Neural cell (in vitro differentiated cells): Measurements from ENCODE around the gene ESR1. TPM values are rescaled to one million over a fixed set of nuclear protein-coding genes. Genes with fewer than 3 reads are reported as not detected.

ENCODE experiments used
- H2AFZ ChIP-seq: fragments of 200-600, 300-800 bp; sonication (generic), shearing (Covaris generic); 2 replicates; pipeline ENCODE4 v1.6.0; 2014; ENCODE audit warnings: low read depth, mild to moderate bottlenecking, antibody characterized with exemption, low read length, moderate library complexity
- H3F3A ChIP-seq: fragments of 200-600 bp; shearing (Covaris generic); 2 replicates; pipeline ENCODE4 v1.6.1; 2016; ENCODE audit warnings: mild to moderate bottlenecking, moderate library complexity, mixed read lengths, antibody characterized with exemption, low read length; ENCODE audit not compliant: insufficient read depth, poor library complexity, severe bottlenecking
- H3K27ac ChIP-seq: fragments of 200-600, 300-800 bp; sonication (generic), shearing (Covaris generic); 2 replicates; pipeline ENCODE4 v1.5.1; 2014; ENCODE audit warnings: mild to moderate bottlenecking, low read length, moderate library complexity
- H3K27me3 ChIP-seq: fragments of 300-800, 200-600 bp; sonication (generic), shearing (Covaris generic); 2 replicates; pipeline ENCODE4 v1.6.0; 2014; ENCODE audit warnings: mild to moderate bottlenecking, low read depth, low read length, moderate library complexity; ENCODE audit not compliant: insufficient read depth
- H3K36me3 ChIP-seq: fragments of 300-800, 200-600 bp; sonication (generic), shearing (Covaris generic); 2 replicates; pipeline ENCODE4 v1.5.1; 2014; ENCODE audit warnings: mild to moderate bottlenecking, antibody characterized with exemption, low read length, moderate library complexity; ENCODE audit not compliant: insufficient read depth
- H3K4me2 ChIP-seq: fragments of 300-800, 200-600 bp; sonication (generic), shearing (Covaris generic); 2 replicates; pipeline ENCODE4 v1.6.0; 2014; ENCODE audit warnings: mild to moderate bottlenecking, low read length
- H3K4me3 ChIP-seq: fragments of 300-800, 200-600 bp; sonication (generic), shearing (Covaris generic); 2 replicates; pipeline ENCODE4 v1.5.1; 2014; ENCODE audit warnings: mild to moderate bottlenecking, low read length, moderate library complexity
- H3K79me2 ChIP-seq: fragments of 200-600 bp; shearing (Covaris generic); replicated peaks from 2 replicates; pipeline ENCODE4 v1.6.0; 2014; ENCODE audit warnings: mild to moderate bottlenecking, low read length, moderate library complexity; ENCODE audit not compliant: insufficient read depth
- H3K9ac ChIP-seq: fragments of 300-800, 200-600 bp; sonication (generic), shearing (Covaris generic); 2 replicates; pipeline ENCODE4 v1.6.1; 2016; ENCODE audit warnings: mild to moderate bottlenecking, low read length, mixed read lengths
- H3K9me2 ChIP-seq: fragments of 200-600 bp; shearing (Covaris generic); 2 replicates; pipeline ENCODE4 v1.6.1; 2016; ENCODE audit warnings: mild to moderate bottlenecking, low read length, mixed read lengths; ENCODE audit not compliant: insufficient read depth
- H3K9me3 ChIP-seq: fragments of 200-600, 300-800 bp; sonication (generic), shearing (Covaris generic); 2 replicates; pipeline ENCODE4 v1.6.1; 2016; ENCODE audit warnings: mild to moderate bottlenecking, mixed run types, low read length, moderate library complexity, mixed read lengths
- H4K20me1 ChIP-seq: fragments of 200-600 bp; shearing (Covaris generic); 2 replicates; pipeline ENCODE4 v1.6.1; 2016; ENCODE audit warnings: mild to moderate bottlenecking, mixed run types; ENCODE audit not compliant: insufficient read depth
- EP300 ChIP-seq: fragments of 450-650 bp; conservative IDR thresholded peaks from 2 replicates; pipeline ENCODE4 v1.6.1; 2014; ENCODE audit warnings: antibody characterized with exemption, mild to moderate bottlenecking, moderate library complexity; ENCODE audit not compliant: poor library complexity, severe bottlenecking
- EZH2 ChIP-seq: fragments of 200-600, 300-800 bp; shearing (Covaris generic), sonication (generic); IDR thresholded peaks from 2 replicates; pipeline ENCODE4 v1.6.1; 2014; ENCODE audit warnings: antibody characterized with exemption, low read length, borderline replicate concordance, mild to moderate bottlenecking; ENCODE audit not compliant: insufficient read depth, poor library complexity, severe bottlenecking
- MXI1 ChIP-seq: fragments of 450-650 bp; conservative IDR thresholded peaks from 2 replicates; pipeline ENCODE4 v1.6.1; 2014; ENCODE audit warnings: antibody characterized with exemption, mild to moderate bottlenecking; ENCODE audit not compliant: poor library complexity, severe bottlenecking
- POLR2AphosphoS5 ChIP-seq: IDR thresholded peaks from 2 replicates; pipeline ENCODE4 v1.6.1; 2012
- RAD21 ChIP-seq: fragments of 450-650 bp; conservative IDR thresholded peaks from 2 replicates; pipeline ENCODE4 v1.6.1; 2014; ENCODE audit warnings: antibody characterized with exemption, mild to moderate bottlenecking, moderate library complexity
- SMC3 ChIP-seq: fragments of 450-650 bp; conservative IDR thresholded peaks from 2 replicates; pipeline ENCODE4 v1.6.1; 2014; ENCODE audit warnings: antibody characterized with exemption, mild to moderate bottlenecking, moderate library complexity; ENCODE audit not compliant: poor library complexity
- TAF1 ChIP-seq: IDR thresholded peaks from 2 replicates; pipeline ENCODE4 v1.6.1; 2012; ENCODE audit warnings: low read depth
- polyA plus RNA-seq: library from polyadenylated mRNA; depleted of rRNA; stranded (reverse); fragments of >200 nt; gene quantifications from 2 replicates; pipeline ENCODE4 v1.2.3, GENCODE V29; 2014
- TF ChIP-seq, protein P1 (sequence below): fragments of 450-650 bp; IDR thresholded peaks from 2 replicates; pipeline ENCODE4 v1.5.1; 2014; ENCODE audit warnings: antibody characterized with exemption, mild to moderate bottlenecking, moderate library complexity; ENCODE audit not compliant: poor library complexity, severe bottlenecking
- TF ChIP-seq, protein P2 (sequence below): IDR thresholded peaks from 2 replicates; pipeline ENCODE4 v1.6.1; 2012; ENCODE audit warnings: borderline replicate concordance

The ESR1 gene
- polyA plus RNA-seq, 1 donor from 2014 or later: 0.14 TPM

GRCh38 chr6:152078001-152078400 lies 270.5 kb downstream of the ESR1 start:
- TF ChIP-seq MXI1 (no peak), TAF1 (no peak)
- H3K9me3 ChIP-seq: peaks cover 3% of the 10 kb centered on the region

DNA sequence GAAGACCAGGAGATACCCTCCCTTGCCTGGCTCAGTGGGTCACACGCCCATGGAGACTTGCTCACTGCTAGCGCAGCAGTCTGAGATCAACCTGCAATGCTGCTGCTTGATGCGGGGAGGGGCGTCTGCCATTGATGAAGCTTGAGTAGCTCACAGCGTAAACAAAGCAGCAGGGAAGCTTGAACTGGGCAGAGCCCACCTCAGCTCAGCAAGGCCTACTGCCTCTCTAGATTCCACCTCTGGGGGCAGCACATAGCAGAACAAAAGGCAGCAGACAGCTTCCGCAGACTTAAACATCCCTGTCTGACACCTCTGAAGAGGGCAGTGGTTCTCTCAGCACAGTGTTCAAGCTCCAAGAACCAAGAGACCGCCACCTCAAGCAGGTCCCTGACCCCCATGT lies 271.3 kb downstream of the ESR1 start:
- no peaks in the 10 kb centered on the region for H3F3A ChIP-seq
- peaks cover 3% of the 10 kb centered on the region for H3K9me3 ChIP-seq
- H4K20me1 ChIP-seq: no peaks in the 10 kb centered on the region
- no peak overlapping the region for H2AFZ ChIP-seq
- H3K79me2 ChIP-seq: no peaks in the 10 kb centered on the region
- no peaks in the 10 kb centered on the region for H3K9me2 ChIP-seq
- no peak overlapping the region for H3K4me2 ChIP-seq
- no peak overlapping the region for H3K9ac ChIP-seq
- H3K4me3 ChIP-seq: no peak overlapping the region
- H3K27ac ChIP-seq: no peak overlapping the region
- no peaks in the 10 kb centered on the region for H3K27me3 ChIP-seq
- TF ChIP-seq, protein P1, sequence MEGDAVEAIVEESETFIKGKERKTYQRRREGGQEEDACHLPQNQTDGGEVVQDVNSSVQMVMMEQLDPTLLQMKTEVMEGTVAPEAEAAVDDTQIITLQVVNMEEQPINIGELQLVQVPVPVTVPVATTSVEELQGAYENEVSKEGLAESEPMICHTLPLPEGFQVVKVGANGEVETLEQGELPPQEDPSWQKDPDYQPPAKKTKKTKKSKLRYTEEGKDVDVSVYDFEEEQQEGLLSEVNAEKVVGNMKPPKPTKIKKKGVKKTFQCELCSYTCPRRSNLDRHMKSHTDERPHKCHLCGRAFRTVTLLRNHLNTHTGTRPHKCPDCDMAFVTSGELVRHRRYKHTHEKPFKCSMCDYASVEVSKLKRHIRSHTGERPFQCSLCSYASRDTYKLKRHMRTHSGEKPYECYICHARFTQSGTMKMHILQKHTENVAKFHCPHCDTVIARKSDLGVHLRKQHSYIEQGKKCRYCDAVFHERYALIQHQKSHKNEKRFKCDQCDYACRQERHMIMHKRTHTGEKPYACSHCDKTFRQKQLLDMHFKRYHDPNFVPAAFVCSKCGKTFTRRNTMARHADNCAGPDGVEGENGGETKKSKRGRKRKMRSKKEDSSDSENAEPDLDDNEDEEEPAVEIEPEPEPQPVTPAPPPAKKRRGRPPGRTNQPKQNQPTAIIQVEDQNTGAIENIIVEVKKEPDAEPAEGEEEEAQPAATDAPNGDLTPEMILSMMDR: no peak
- TF ChIP-seq, protein P2, sequence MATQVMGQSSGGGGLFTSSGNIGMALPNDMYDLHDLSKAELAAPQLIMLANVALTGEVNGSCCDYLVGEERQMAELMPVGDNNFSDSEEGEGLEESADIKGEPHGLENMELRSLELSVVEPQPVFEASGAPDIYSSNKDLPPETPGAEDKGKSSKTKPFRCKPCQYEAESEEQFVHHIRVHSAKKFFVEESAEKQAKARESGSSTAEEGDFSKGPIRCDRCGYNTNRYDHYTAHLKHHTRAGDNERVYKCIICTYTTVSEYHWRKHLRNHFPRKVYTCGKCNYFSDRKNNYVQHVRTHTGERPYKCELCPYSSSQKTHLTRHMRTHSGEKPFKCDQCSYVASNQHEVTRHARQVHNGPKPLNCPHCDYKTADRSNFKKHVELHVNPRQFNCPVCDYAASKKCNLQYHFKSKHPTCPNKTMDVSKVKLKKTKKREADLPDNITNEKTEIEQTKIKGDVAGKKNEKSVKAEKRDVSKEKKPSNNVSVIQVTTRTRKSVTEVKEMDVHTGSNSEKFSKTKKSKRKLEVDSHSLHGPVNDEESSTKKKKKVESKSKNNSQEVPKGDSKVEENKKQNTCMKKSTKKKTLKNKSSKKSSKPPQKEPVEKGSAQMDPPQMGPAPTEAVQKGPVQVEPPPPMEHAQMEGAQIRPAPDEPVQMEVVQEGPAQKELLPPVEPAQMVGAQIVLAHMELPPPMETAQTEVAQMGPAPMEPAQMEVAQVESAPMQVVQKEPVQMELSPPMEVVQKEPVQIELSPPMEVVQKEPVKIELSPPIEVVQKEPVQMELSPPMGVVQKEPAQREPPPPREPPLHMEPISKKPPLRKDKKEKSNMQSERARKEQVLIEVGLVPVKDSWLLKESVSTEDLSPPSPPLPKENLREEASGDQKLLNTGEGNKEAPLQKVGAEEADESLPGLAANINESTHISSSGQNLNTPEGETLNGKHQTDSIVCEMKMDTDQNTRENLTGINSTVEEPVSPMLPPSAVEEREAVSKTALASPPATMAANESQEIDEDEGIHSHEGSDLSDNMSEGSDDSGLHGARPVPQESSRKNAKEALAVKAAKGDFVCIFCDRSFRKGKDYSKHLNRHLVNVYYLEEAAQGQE: no peak
- TF ChIP-seq TAF1: no peak
- TF ChIP-seq POLR2AphosphoS5: no peak
- no peak for TF ChIP-seq MXI1
- TF ChIP-seq EZH2: no peak
- TF ChIP-seq SMC3: no peak
- TF ChIP-seq RAD21: no peak
- TF ChIP-seq EP300: no peak
- no peaks in the 10 kb centered on the region for H3K36me3 ChIP-seq

More at GRCh38 chr6:152078001-152078400, 270.5 kb downstream of the ESR1 start:
- Histone ChIP-seq H3K79me2 (no peaks in the 10 kb centered on the region), H3K9ac (no peak overlapping the region), H3F3A (no peaks in the 10 kb centered on the region), H3K27me3 (no peaks in the 10 kb centered on the region), H3K4me2 (no peak overlapping the region), H3K4me3 (no peak overlapping the region), H3K27ac (no peak overlapping the region), H4K20me1 (no peaks in the 10 kb centered on the region), H2AFZ (no peak overlapping the region), H3K9me2 (no peaks in the 10 kb centered on the region), H3K36me3 (no peaks in the 10 kb centered on the region)

DNA sequence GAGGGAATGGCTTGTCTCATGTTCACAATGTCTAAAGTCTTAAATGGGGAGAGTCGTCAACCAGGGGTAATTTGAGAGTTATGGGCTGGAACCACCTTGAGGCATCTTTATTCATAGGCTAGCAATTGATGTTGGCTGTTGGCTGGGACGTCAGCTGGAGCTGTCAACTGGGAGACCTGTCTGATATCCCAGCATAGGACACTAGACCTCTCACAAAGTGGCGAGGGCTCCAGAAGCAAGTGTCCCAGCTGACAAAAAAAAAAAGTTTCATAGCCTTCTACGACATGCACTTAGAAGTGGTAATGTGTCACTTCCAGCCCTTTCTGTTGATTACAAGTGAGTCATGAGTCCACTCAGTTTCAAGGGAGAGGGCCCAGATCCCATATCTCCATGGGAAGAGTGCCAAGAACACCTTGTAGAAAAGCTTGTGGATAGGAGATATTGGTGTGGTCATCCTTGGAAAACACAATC lies 278.0 kb downstream of the ESR1 start:
- H3K4me3 ChIP-seq: no peak overlapping the region
- no peak overlapping the region for H2AFZ ChIP-seq
- no peaks in the 10 kb centered on the region for H3K27me3 ChIP-seq
- H3K27ac ChIP-seq: no peak overlapping the region
- H4K20me1 ChIP-seq: no peaks in the 10 kb centered on the region
- TF ChIP-seq, protein P1: no peak
- TF ChIP-seq, protein P2: no peak
- TF ChIP-seq EZH2 (no peak), SMC3 (no peak), TAF1 (no peak), EP300 (no peak), POLR2AphosphoS5 (no peak), RAD21 (no peak), MXI1 (no peak)
- H3K4me2 ChIP-seq: no peak overlapping the region
- no peak overlapping the region for H3K9ac ChIP-seq
- H3F3A ChIP-seq: no peaks in the 10 kb centered on the region
- H3K36me3 ChIP-seq: no peaks in the 10 kb centered on the region
- H3K9me2 ChIP-seq: no peaks in the 10 kb centered on the region
- no peaks in the 10 kb centered on the region for H3K9me3 ChIP-seq
- no peaks in the 10 kb centered on the region for H3K79me2 ChIP-seq
